CD4-positive, alpha-beta T cell treated with Interleukin-17A for 4 hours (primary cell): Measurements from ENCODE around the gene FBN1.

Experiments used
- DNase-seq: peaks from one replicate; pipeline ENCODE4 v3.0.0-alpha.2; 2020; ENCODE audit warnings: mixed read lengths

The FBN1 gene

GRCh38 chr15:48419896-48420295 is 225.6 kb downstream of the FBN1 start:
- no peak for DNase-seq

GRCh38 chr15:48418343-48418742 is 227.2 kb downstream of the FBN1 start:
- DNase-seq: no peak

- no peak for DNase-seq
These were observed 229.2 kb downstream of the FBN1 start for GRCh38 chr15:48416301-48416700.

- DNase-seq: no peak
These were observed 230.2 kb downstream of the FBN1 start for GRCh38 chr15:48415036-48415886.

GRCh38 chr15:48414015-48414414 is 231.5 kb downstream of the FBN1 start:
- DNase-seq: no peak

GRCh38 chr15:48413304-48413703 is 232.2 kb downstream of the FBN1 start:
- no peak for DNase-seq

GRCh38 chr15:48411971-48412591 is 233.4 kb downstream of the FBN1 start:
- DNase-seq: no peak

- no peak for DNase-seq
These were observed 235.9 kb downstream of the FBN1 start for GRCh38 chr15:48409623-48410022.

GRCh38 chr15:48408327-48408726 is 237.2 kb downstream of the FBN1 start:
- no peak for DNase-seq

GRCh38 chr15:48407646-48408045 is 237.9 kb downstream of the FBN1 start:
- DNase-seq: no peak

GRCh38 chr15:48406911-48407310 is 238.6 kb downstream of the FBN1 start:
- DNase-seq: no peak

GRCh38 chr15:48406266-48406891 is 239.1 kb downstream of the FBN1 start:
- no peak for DNase-seq

GRCh38 chr15:48402427-48403177 is 242.9 kb downstream of the FBN1 start:
- no peak for DNase-seq

GRCh38 chr15:48400086-48400485 is 245.4 kb downstream of the FBN1 start:
- no peak for DNase-seq

- no peak for DNase-seq
These were observed 247.7 kb downstream of the FBN1 start for GRCh38 chr15:48397841-48398240.

GRCh38 chr15:48396020-48396419 is 249.5 kb downstream of the FBN1 start:
- DNase-seq: no peak

GRCh38 chr15:48395521-48396011 is 249.9 kb downstream of the FBN1 start:
- no peak for DNase-seq

- DNase-seq: no peak
These were observed 250.5 kb downstream of the FBN1 start for GRCh38 chr15:48394970-48395369.

GRCh38 chr15:48393645-48394506 is 251.6 kb downstream of the FBN1 start:
- no peak for DNase-seq

- DNase-seq: no peak
These were observed 253.2 kb downstream of the FBN1 start for GRCh38 chr15:48392356-48392755.

GRCh38 chr15:48391950-48392349 is 253.6 kb downstream of the FBN1 start:
- no peak for DNase-seq

- no peak for DNase-seq
These were observed 255.8 kb downstream of the FBN1 start for GRCh38 chr15:48389691-48390143.
